ENCODE data around the gene MZT2B.
"Not testable (repeated sequence)": the region's sequence is repeated elsewhere in the genome, so short reads cannot be mapped to it uniquely, and the experiment has no call there.

Gene MZT2B

GRCh38 chr2:130180404-130181324, 1.4 kb upstream of the MZT2B start:
- not testable (repeated sequence) for DNase-seq

- DNase-seq: peak; percentile 98
Observed at GRCh38 chr2:130181325-130181879, 660 bp upstream of the MZT2B start, which contains the start of gene SMPD4. Gene SMPD4, minus strand, starts transcription at chr2:130181602. Its CDS starts 5,010 bp downstream, at chr2:130176592.

- not testable (repeated sequence) for DNase-seq
Observed at GRCh38 chr2:130182826-130183511, 907 bp downstream of the MZT2B start.

- no peak for DNase-seq
Observed at GRCh38 chr2:130183512-130184373, 1.7 kb downstream of the MZT2B start.

- no peak for DNase-seq
Observed at GRCh38 chr2:130185436-130185835, 3.4 kb downstream of the MZT2B start.

GRCh38 chr2:130185896-130186295, 3.8 kb downstream of the MZT2B start:
- no peak for DNase-seq

GRCh38 chr2:130186391-130186790, 4.3 kb downstream of the MZT2B start:
- no peak for DNase-seq

GRCh38 chr2:130187268-130187667, 5.2 kb downstream of the MZT2B start:
- DNase-seq: no peak

- DNase-seq: not testable (repeated sequence)
Observed at GRCh38 chr2:130187859-130188792, 6.1 kb downstream of the MZT2B start.

GRCh38 chr2:130188958-130189357, 6.9 kb downstream of the MZT2B start:
- not testable (repeated sequence) for DNase-seq

GRCh38 chr2:130190237-130190636, 8.2 kb downstream of the MZT2B start:
- no peak for DNase-seq

GRCh38 chr2:130191319-130191718, 9.3 kb downstream of the MZT2B start:
- not testable (repeated sequence) for DNase-seq

GRCh38 chr2:130192451-130192850, 10.4 kb downstream of the MZT2B start:
- DNase-seq: not testable (repeated sequence)

GRCh38 chr2:130193824-130194223, 11.8 kb downstream of the MZT2B start:
- not testable (repeated sequence) for DNase-seq

GRCh38 chr2:130195089-130195635, 13.1 kb downstream of the MZT2B start:
- DNase-seq: not testable (repeated sequence)

GRCh38 chr2:130196052-130196451, 14.0 kb downstream of the MZT2B start:
- not testable (repeated sequence) for DNase-seq

- no peak for DNase-seq
Observed at GRCh38 chr2:130198343-130198742, 16.3 kb downstream of the MZT2B start, which contains the start of gene TUBA3E. Gene TUBA3E, minus strand, starts transcription at chr2:130198439. Its CDS starts 79 bp downstream, at chr2:130198360.

- not testable (repeated sequence) for DNase-seq
Observed at GRCh38 chr2:130202518-130202917, 20.5 kb downstream of the MZT2B start.

- DNase-seq: not testable (repeated sequence)
Observed at GRCh38 chr2:130203150-130203549, 21.1 kb downstream of the MZT2B start.

GRCh38 chr2:130207051-130207450, 25.0 kb downstream of the MZT2B start:
- DNase-seq: not testable (repeated sequence)

GRCh38 chr2:130219147-130219546, 37.1 kb downstream of the MZT2B start:
- DNase-seq: not testable (repeated sequence)

All from activated naive CD4-positive, alpha-beta T cell treated with anti-CD3 and anti-CD28 coated beads, Interleukin-2, amount 50 U/mL, for 16 hours (primary cell).